GM12873 (cell line): ENCODE data around the gene SEMA4D.

ENCODE experiments used
- CTCF ChIP-seq: IDR thresholded peaks from 2 replicates; pipeline ENCODE4 v1.5.1; 2012; ENCODE audit warnings: low read depth, mild to moderate bottlenecking, moderate library complexity, low read length, control low read depth; ENCODE audit not compliant: insufficient read depth; ENCODE audit errors: missing control alignments

Gene SEMA4D

GRCh38 chr9:89417832-89418473 is 80.0 kb downstream of the SEMA4D start:
- TF ChIP-seq CTCF = no peak

GRCh38 chr9:89414670-89415324 is 83.1 kb downstream of the SEMA4D start:
- no peak for TF ChIP-seq CTCF

- TF ChIP-seq CTCF = no peak
Measured at GRCh38 chr9:89413963-89414638, 83.8 kb downstream of the SEMA4D start.

- no peak for TF ChIP-seq CTCF
Measured at GRCh38 chr9:89412951-89413350, 85.0 kb downstream of the SEMA4D start.

- TF ChIP-seq CTCF = no peak
Measured at GRCh38 chr9:89412541-89412940, 85.4 kb downstream of the SEMA4D start.

GRCh38 chr9:89411759-89412158 is 86.2 kb downstream of the SEMA4D start:
- TF ChIP-seq CTCF = no peak

GRCh38 chr9:89410641-89411350 is 87.1 kb downstream of the SEMA4D start:
- peak; percentile 55 for TF ChIP-seq CTCF
